Measurements from ENCODE around the gene PRKCE. TPM values are rescaled to one million over a fixed set of nuclear protein-coding genes. Genes with fewer than 3 reads are reported as not detected.

Gene PRKCE
- total RNA-seq, 4 donors from 2014 or later, result 20.0 to 29.7 (median 25.2) TPM

GRCh38 chr2:45796500-45796899 is 145.0 kb downstream of the PRKCE start:
- TF ChIP-seq CTCF (IDR thresholded peaks at IDR 0.05) (no peak), POLR2A (IDR thresholded peaks at IDR 0.05) (no peak)
- Histone ChIP-seq H3K27ac (no peak overlapping the region), H3K9me3 (no peaks in the 10 kb centered on the region), H3K4me3 (no peak overlapping the region), H3K27me3 (no peaks in the 10 kb centered on the region), H3K36me3 (no peaks in the 10 kb centered on the region), H3K4me1 (no peaks in the 10 kb centered on the region)
- DNase-seq, result no peak

GRCh38 chr2:45797451-45798230 is 146.2 kb downstream of the PRKCE start:
- DNase-seq, result no peak
- Histone ChIP-seq H3K4me1 (no peaks in the 10 kb centered on the region), H3K27me3 (no peaks in the 10 kb centered on the region), H3K36me3 (no peaks in the 10 kb centered on the region), H3K9me3 (no peaks in the 10 kb centered on the region), H3K27ac (no peak overlapping the region), H3K4me3 (no peak overlapping the region)
- no peak for TF ChIP-seq CTCF (IDR thresholded peaks at IDR 0.05)
- TF ChIP-seq POLR2A (IDR thresholded peaks at IDR 0.05), result no peak

GRCh38 chr2:45799679-45800381 is 148.4 kb downstream of the PRKCE start:
- no peaks in the 10 kb centered on the region for H3K36me3 ChIP-seq
- H3K4me1 ChIP-seq, result no peaks in the 10 kb centered on the region
- no peaks in the 10 kb centered on the region for H3K27me3 ChIP-seq
- TF ChIP-seq POLR2A (IDR thresholded peaks at IDR 0.05) (no peak), CTCF (IDR thresholded peaks at IDR 0.05) (no peak)
- no peak for DNase-seq
- H3K27ac ChIP-seq, result no peak overlapping the region
- no peaks in the 10 kb centered on the region for H3K9me3 ChIP-seq
- H3K4me3 ChIP-seq, result no peak overlapping the region

GRCh38 chr2:45802499-45803138 is 151.1 kb downstream of the PRKCE start:
- no peak for DNase-seq
- no peak for TF ChIP-seq POLR2A (IDR thresholded peaks at IDR 0.05)
- no peak for TF ChIP-seq CTCF (IDR thresholded peaks at IDR 0.05)

GRCh38 chr2:45804987-45805755 is 153.7 kb downstream of the PRKCE start:
- H3K36me3 ChIP-seq, result no peaks in the 10 kb centered on the region
- no peak overlapping the region for H3K27ac ChIP-seq
- H3K4me1 ChIP-seq, result no peaks in the 10 kb centered on the region
- H3K27me3 ChIP-seq, result no peaks in the 10 kb centered on the region
- TF ChIP-seq POLR2A (IDR thresholded peaks at IDR 0.05) (no peak), CTCF (IDR thresholded peaks at IDR 0.05) (no peak)
- DNase-seq, result no peak
- no peaks in the 10 kb centered on the region for H3K9me3 ChIP-seq
- H3K4me3 ChIP-seq, result no peak overlapping the region

More at GRCh38 chr2:45802499-45803138, 151.1 kb downstream of the PRKCE start:
- no peaks in the 10 kb centered on the region for H3K4me1 ChIP-seq
- H3K27ac ChIP-seq, result no peak overlapping the region
- no peaks in the 10 kb centered on the region for H3K27me3 ChIP-seq
- no peaks in the 10 kb centered on the region for H3K9me3 ChIP-seq
- H3K36me3 ChIP-seq, result no peaks in the 10 kb centered on the region
- no peak overlapping the region for H3K4me3 ChIP-seq
